Hematopoietic multipotent progenitor cell treated with erythropoietin and hydrocortisone succinate and interleukin-3 and kit ligand, for 8 days (in vitro differentiated cells): ENCODE results near the gene TSPAN18.

Experiments
- DNase-seq: peaks from one replicate; pipeline ENCODE4 v3.0.0-alpha.2; 2015

Gene TSPAN18

GRCh38 chr11:44874284-44874683 lies 147.5 kb downstream of the TSPAN18 start:
- no peak for DNase-seq

GRCh38 chr11:44875037-44875436 lies 148.3 kb downstream of the TSPAN18 start:
- DNase-seq, result no peak

GRCh38 chr11:44876194-44876723 lies 149.5 kb downstream of the TSPAN18 start:
- DNase-seq, result no peak

- no peak for DNase-seq
Measured at GRCh38 chr11:44876906-44877305, 150.1 kb downstream of the TSPAN18 start.

GRCh38 chr11:44877571-44878497 lies 151.1 kb downstream of the TSPAN18 start:
- no peak for DNase-seq

- DNase-seq, result no peak
Measured at GRCh38 chr11:44878711-44879110, 151.9 kb downstream of the TSPAN18 start.

- no peak for DNase-seq
Measured at GRCh38 chr11:44879432-44879831, 152.7 kb downstream of the TSPAN18 start.

- no peak for DNase-seq
Measured at GRCh38 chr11:44880511-44880910, 153.7 kb downstream of the TSPAN18 start.

GRCh38 chr11:44880953-44881352 lies 154.2 kb downstream of the TSPAN18 start:
- no peak for DNase-seq

- DNase-seq, result no peak
Measured at GRCh38 chr11:44883277-44883676, 156.5 kb downstream of the TSPAN18 start.

- DNase-seq, result no peak
Measured at GRCh38 chr11:44884056-44884455, 157.3 kb downstream of the TSPAN18 start.

GRCh38 chr11:44885065-44885810 lies 158.5 kb downstream of the TSPAN18 start:
- no peak for DNase-seq

GRCh38 chr11:44885919-44886789 lies 159.4 kb downstream of the TSPAN18 start:
- DNase-seq, result no peak

GRCh38 chr11:44886790-44887140 lies 160.0 kb downstream of the TSPAN18 start:
- DNase-seq, result no peak

GRCh38 chr11:44887636-44888035 lies 160.9 kb downstream of the TSPAN18 start:
- DNase-seq, result no peak

- DNase-seq, result no peak
Measured at GRCh38 chr11:44889266-44889665, 162.5 kb downstream of the TSPAN18 start.

- DNase-seq, result no peak
Measured at GRCh38 chr11:44892843-44893242, 166.1 kb downstream of the TSPAN18 start.

- DNase-seq, result no peak
Measured at GRCh38 chr11:44893308-44893822, 166.6 kb downstream of the TSPAN18 start.

- peak; percentile 64 for DNase-seq
Measured at GRCh38 chr11:44893846-44894617, 167.3 kb downstream of the TSPAN18 start.

- peak; percentile 77 for DNase-seq
Measured at GRCh38 chr11:44899959-44900358, 173.2 kb downstream of the TSPAN18 start.

GRCh38 chr11:44901120-44901633 lies 174.4 kb downstream of the TSPAN18 start:
- no peak for DNase-seq
